Osteoblast (primary cell): ENCODE measurements around the gene POGK. TPM values are rescaled to one million over a fixed set of nuclear protein-coding genes. Genes with fewer than 3 reads are reported as not detected.

ENCODE experiments used
- DNase-seq: peaks from one replicate; pipeline ENCODE4 v3.0.0; 2011; ENCODE audit warnings: low spot score, mixed read lengths; ENCODE audit not compliant: insufficient read length; ENCODE audit errors: missing footprints
- H2AFZ ChIP-seq: 2 replicates; pipeline ENCODE4 v1.6.0; 2011; ENCODE audit warnings: mild to moderate bottlenecking, low read length
- H3K27ac ChIP-seq: 2 replicates; pipeline ENCODE4 v1.5.1; 2011; ENCODE audit warnings: mild to moderate bottlenecking, low read depth, low read length, moderate library complexity
- H3K27me3 ChIP-seq: 2 replicates; pipeline ENCODE4 v1.6.0; 2012; ENCODE audit warnings: mild to moderate bottlenecking, control low read depth, inconsistent platforms, low read length, moderate library complexity; ENCODE audit not compliant: insufficient read depth
- H3K36me3 ChIP-seq: 2 replicates; pipeline ENCODE4 v1.5.1; 2011; ENCODE audit warnings: mild to moderate bottlenecking, low read length, control low read depth, moderate library complexity; ENCODE audit not compliant: insufficient read depth
- H3K4me1 ChIP-seq: 2 replicates; pipeline ENCODE4 v1.5.1; 2011; ENCODE audit warnings: mild to moderate bottlenecking, low read length, control low read depth, moderate library complexity; ENCODE audit not compliant: insufficient read depth
- H3K4me2 ChIP-seq: 2 replicates; pipeline ENCODE4 v1.6.0; 2011; ENCODE audit warnings: mild to moderate bottlenecking, low read length; ENCODE audit not compliant: insufficient read depth
- H3K4me3 ChIP-seq: fragments of 200-600 bp; sonication (generic); 3 replicates; pipeline ENCODE4 v1.5.1; 2012; ENCODE audit warnings: mild to moderate bottlenecking, low read length, inconsistent platforms; ENCODE audit not compliant: insufficient read depth
- H3K79me2 ChIP-seq: 2 replicates; pipeline ENCODE4 v1.6.0; 2012; ENCODE audit warnings: mild to moderate bottlenecking, low read length, control low read depth, inconsistent platforms; ENCODE audit not compliant: insufficient read depth
- H3K9me3 ChIP-seq: 2 replicates; pipeline ENCODE4 v1.5.1; 2011; ENCODE audit warnings: low read depth, low read length, control low read depth
- H4K20me1 ChIP-seq: 2 replicates; pipeline ENCODE4 v1.6.0; 2012; ENCODE audit warnings: mild to moderate bottlenecking, low read length, control low read depth; ENCODE audit not compliant: insufficient read depth
- total RNA-seq: library from RNA; depleted of rRNA; stranded (reverse); fragments of >200 nt; gene quantifications from 2 replicates; pipeline ENCODE4 v1.2.3, GENCODE V29; 2012
- TF ChIP-seq, protein P1 (sequence below): IDR thresholded peaks from 2 replicates; pipeline ENCODE4 v1.5.1; 2011; ENCODE audit warnings: mild to moderate bottlenecking, low read depth, low read length, moderate library complexity; ENCODE audit errors: extremely low read depth

POGK gene
- total RNA-seq, 1 donor: 30.0 TPM

DNA sequence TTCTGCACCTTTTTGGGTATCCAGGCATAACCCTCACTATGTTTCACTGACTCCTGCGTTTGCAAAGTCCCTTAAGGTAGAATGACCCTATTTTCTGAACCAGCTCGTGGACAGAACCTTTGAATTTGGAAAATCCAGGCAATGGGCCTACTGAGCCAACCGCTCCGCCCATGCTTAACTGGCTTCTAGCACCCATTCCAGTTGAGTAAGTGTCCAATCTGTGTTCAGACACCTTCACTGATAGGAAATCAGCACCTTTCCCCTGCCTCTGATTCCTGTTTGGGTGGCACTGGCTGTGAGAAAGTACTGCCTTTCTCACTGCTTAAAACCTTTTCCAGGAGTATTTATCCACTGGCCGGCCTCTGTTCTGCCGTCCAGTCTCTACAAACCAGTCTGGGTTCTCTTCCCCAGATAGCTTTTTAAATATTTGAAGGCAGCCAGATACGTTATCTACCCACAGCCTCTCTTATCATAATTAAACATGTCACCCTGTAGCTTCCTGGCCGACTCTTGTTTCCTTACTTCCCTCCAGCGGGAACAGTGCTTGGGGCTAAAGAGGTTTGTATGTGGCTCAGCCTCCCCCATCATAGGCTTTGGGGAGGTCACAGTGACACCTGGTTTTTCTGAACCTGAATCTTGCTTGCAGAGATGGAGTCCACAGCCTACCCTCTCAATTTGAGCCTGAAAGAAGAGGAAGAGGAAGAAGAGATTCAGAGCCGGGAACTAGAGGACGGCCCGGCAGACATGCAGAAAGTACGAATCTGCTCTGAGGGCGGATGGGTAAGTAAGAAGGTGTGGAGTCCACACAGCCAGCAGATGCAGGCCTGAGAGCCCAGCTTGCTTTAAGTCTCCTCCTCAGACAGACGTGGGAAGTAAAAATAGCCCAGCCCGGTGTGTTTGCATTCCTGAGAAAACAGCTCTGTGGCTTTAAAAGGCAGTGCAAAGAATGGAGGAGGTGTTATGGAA, 1.3 kb downstream of the POGK start:
- peak overlapping the region; percentile 26 for H3K27ac ChIP-seq
- DNase-seq: peak; percentile 62
- TF ChIP-seq, protein P1, sequence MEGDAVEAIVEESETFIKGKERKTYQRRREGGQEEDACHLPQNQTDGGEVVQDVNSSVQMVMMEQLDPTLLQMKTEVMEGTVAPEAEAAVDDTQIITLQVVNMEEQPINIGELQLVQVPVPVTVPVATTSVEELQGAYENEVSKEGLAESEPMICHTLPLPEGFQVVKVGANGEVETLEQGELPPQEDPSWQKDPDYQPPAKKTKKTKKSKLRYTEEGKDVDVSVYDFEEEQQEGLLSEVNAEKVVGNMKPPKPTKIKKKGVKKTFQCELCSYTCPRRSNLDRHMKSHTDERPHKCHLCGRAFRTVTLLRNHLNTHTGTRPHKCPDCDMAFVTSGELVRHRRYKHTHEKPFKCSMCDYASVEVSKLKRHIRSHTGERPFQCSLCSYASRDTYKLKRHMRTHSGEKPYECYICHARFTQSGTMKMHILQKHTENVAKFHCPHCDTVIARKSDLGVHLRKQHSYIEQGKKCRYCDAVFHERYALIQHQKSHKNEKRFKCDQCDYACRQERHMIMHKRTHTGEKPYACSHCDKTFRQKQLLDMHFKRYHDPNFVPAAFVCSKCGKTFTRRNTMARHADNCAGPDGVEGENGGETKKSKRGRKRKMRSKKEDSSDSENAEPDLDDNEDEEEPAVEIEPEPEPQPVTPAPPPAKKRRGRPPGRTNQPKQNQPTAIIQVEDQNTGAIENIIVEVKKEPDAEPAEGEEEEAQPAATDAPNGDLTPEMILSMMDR: peak; percentile 3
- peak overlapping the region; percentile 75 for H2AFZ ChIP-seq
- H3K36me3 ChIP-seq: peaks cover 35% of the 10 kb centered on the region
- no peaks in the 10 kb centered on the region for H3K27me3 ChIP-seq
- H4K20me1 ChIP-seq: peaks cover 22% of the 10 kb centered on the region
- peak overlapping the region; percentile 77 for H3K4me3 ChIP-seq
- peaks cover 41% of the 10 kb centered on the region for H3K4me1 ChIP-seq
- H3K9me3 ChIP-seq: no peaks in the 10 kb centered on the region
- peak overlapping the region; percentile 79 for H3K4me2 ChIP-seq
- peaks cover 35% of the 10 kb centered on the region for H3K79me2 ChIP-seq

DNA sequence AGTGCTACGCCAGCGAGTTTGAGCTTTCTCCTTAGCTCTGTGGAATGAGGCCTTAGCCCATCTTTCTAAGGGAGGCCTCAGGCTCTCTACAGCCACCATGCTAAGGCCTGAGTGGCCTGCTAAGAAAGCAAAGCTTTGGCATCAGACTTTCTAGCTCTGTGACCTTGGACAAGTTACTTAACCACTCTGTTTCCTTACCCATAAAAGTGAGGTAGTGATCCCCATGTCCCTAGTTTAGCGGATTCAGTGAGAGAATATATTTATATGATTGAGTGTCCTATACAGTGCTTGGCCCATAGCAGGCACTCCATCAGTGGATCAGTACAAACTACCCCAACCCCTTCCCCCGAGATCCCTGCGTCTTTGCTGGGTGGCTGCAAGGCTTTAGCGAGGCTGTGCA, 4.0 kb downstream of the POGK start:
- TF ChIP-seq, protein P1: no peak
- peaks cover 39% of the 10 kb centered on the region for H3K4me1 ChIP-seq
- H3K4me2 ChIP-seq: no peak overlapping the region
- peaks cover 55% of the 10 kb centered on the region for H3K79me2 ChIP-seq
- peak overlapping the region; percentile 51 for H3K27ac ChIP-seq
- H2AFZ ChIP-seq: no peak overlapping the region
- no peak for DNase-seq
- no peaks in the 10 kb centered on the region for H3K9me3 ChIP-seq
- H3K36me3 ChIP-seq: peaks cover 60% of the 10 kb centered on the region
- no peak overlapping the region for H3K4me3 ChIP-seq
- no peaks in the 10 kb centered on the region for H3K27me3 ChIP-seq
- H4K20me1 ChIP-seq: peaks cover 27% of the 10 kb centered on the region

DNA sequence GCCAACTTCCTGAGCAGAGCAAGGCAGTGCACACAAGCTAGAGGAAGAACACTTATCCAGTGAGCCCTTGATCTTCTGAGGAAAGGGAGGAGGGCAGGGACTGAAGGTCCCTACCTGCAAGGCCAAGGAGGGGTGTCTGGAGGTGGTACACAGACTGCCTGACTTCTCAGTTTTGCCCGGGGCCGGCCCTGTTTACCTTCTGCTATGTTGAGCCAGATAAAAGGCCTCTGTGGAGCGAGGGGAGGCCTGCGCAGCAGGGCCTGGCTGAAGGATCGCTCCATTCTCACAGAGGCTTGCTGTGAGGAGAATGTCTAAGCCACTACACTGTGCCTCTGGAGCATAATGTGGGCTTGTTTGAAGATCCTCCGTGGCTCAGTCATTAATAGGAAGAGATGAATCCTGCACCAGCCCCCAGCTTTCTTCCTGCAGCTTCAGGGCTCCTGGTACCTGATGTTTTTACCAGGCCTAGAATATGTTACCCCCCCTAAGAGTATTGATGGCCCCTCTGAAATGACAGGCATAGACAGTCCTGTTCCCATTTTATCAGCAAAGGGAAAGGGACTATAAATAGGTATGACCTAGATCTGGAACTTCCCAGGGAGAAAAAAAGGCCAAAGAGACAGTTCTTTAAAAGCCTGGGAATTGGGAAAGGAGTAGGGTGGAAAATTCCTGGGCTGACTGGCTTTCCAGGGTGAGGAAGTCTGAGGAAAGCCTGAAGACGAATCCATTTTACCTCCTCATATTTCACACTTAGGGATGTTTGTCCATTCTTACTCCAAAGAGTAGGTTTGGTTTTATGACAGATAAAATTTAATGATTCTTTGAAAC, 4.7 kb downstream of the POGK start:
- Histone ChIP-seq H3K4me2 (no peak overlapping the region), H2AFZ (no peak overlapping the region), H3K27ac (peak overlapping the region; percentile 51), H4K20me1 (peaks cover 30% of the 10 kb centered on the region), H3K4me1 (peaks cover 32% of the 10 kb centered on the region), H3K79me2 (peaks cover 58% of the 10 kb centered on the region), H3K27me3 (no peaks in the 10 kb centered on the region), H3K9me3 (no peaks in the 10 kb centered on the region), H3K4me3 (no peak overlapping the region), H3K36me3 (peaks cover 67% of the 10 kb centered on the region)
- TF ChIP-seq, protein P1: no peak
- DNase-seq: peak; percentile 71

DNA sequence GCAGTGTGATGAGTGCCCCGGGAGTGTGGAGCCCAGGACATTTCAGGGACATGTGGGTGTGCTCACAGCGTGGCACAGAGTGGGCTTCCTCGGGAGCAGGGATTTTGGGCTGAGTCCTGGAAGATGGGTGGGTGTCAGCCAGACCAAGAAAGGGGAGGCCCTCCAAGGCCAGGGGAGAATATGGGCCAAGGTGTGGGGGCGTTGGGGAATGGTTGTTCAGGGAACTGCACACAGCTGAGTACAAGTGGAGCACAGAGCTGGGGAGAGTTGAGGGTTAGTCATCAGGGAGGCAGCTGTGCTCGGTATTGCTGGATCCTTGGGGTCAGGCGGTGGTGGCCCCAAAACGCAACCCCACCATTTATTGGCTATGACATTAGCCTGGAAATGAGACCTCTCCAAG, 5.5 kb downstream of the POGK start:
- no peak overlapping the region for H3K4me3 ChIP-seq
- H3K27ac ChIP-seq: peak overlapping the region; percentile 29
- H2AFZ ChIP-seq: no peak overlapping the region
- TF ChIP-seq, protein P1: no peak
- no peaks in the 10 kb centered on the region for H3K27me3 ChIP-seq
- no peak overlapping the region for H3K4me2 ChIP-seq
- no peaks in the 10 kb centered on the region for H3K9me3 ChIP-seq
- no peak for DNase-seq
- peaks cover 32% of the 10 kb centered on the region for H3K4me1 ChIP-seq
- peaks cover 62% of the 10 kb centered on the region for H3K79me2 ChIP-seq
- peaks cover 75% of the 10 kb centered on the region for H3K36me3 ChIP-seq
- peaks cover 31% of the 10 kb centered on the region for H4K20me1 ChIP-seq
